ENCODE measurements around the gene AGFG2. TPM values are rescaled to one million over a fixed set of nuclear protein-coding genes. Genes with fewer than 3 reads are reported as not detected.
A peak's percentile ranks its signal among the peaks of the same experiment; 100 is the strongest.

Gene AGFG2
- total and polyA plus RNA-seq, 2 of the 13 experiments (the other 11 are each of a cell fraction or from before 2014, with no cell fraction given), result 125 to 132 TPM

- TF ChIP-seq ZNF292 (CRISPR knock-in tag; IDR thresholded peaks at IDR 0.05; ENCODE audit: borderline replicate concordance, low read depth), result 0 out of 2 replicates have a peak, but pooled peaks have one; percentile 12
- TF ChIP-seq JUN (CRISPR knock-in tag; IDR thresholded peaks at IDR 0.05), result peak; percentile 75; the same call in 1 of the 2 replicates
- TF ChIP-seq TRIM24 (CRISPR knock-in tag; IDR thresholded peaks at IDR 0.05), result 0 out of 2 replicates have a peak, but pooled peaks have one; percentile 32
- TF ChIP-seq POLR2AphosphoS2 (IDR thresholded peaks at IDR 0.05; ENCODE audit: low read depth, low read length), result 0 out of 2 replicates have a peak, but pooled peaks have one; percentile 71
- peak; percentile 81; the same call in 1 of the 2 replicates for TF ChIP-seq ZBED4 (CRISPR knock-in tag; IDR thresholded peaks at IDR 0.05; ENCODE audit: borderline replicate concordance)
- TF ChIP-seq RBFOX2 (IDR thresholded peaks at IDR 0.05; ENCODE audit: low read depth, low read length), result peak; percentile 54; the same call in 1 of the 2 replicates
- peak; percentile 41; the same call in 1 of the 2 replicates for TF ChIP-seq ZMAT3 (CRISPR knock-in tag; conservative IDR thresholded peaks at IDR 0.05)
- TF ChIP-seq MXI1 (IDR thresholded peaks at IDR 0.05; ENCODE audit: borderline replicate concordance, low read depth, low read length), result 0 out of 3 replicates have a peak, but pooled peaks have one; percentile 16
- peak; percentile 80; the same call in 1 of the 2 replicates for TF ChIP-seq ZNF766 (CRISPR knock-in tag; IDR thresholded peaks at IDR 0.05; ENCODE audit: borderline replicate concordance)
- TF ChIP-seq ZNF441 (CRISPR knock-in tag; IDR thresholded peaks at IDR 0.05; ENCODE audit: borderline replicate concordance), result 0 out of 2 replicates have a peak, but pooled peaks have one; percentile 5
- TF ChIP-seq ZC3H4 (CRISPR knock-in tag; IDR thresholded peaks at IDR 0.05; ENCODE audit: borderline replicate concordance), result 0 out of 2 replicates have a peak, but pooled peaks have one; percentile 61
- peak; percentile 79; the same call in 1 of the 2 replicates for TF ChIP-seq ZNF362 (CRISPR knock-in tag; IDR thresholded peaks at IDR 0.05; ENCODE audit: borderline replicate concordance)
- peak; percentile 23; the same call in 1 of the 2 replicates for TF ChIP-seq HNF1B (CRISPR knock-in tag; IDR thresholded peaks at IDR 0.05)
- 0 out of 2 replicates have a peak, but pooled peaks have one; percentile 17 for TF ChIP-seq ZNF574 (CRISPR knock-in tag; IDR thresholded peaks at IDR 0.05)
- peak; percentile 75 for TF ChIP-seq CAMTA2 (CRISPR knock-in tag; IDR thresholded peaks at IDR 0.05; ENCODE audit: borderline replicate concordance)
Observed at GRCh38 chr7:100570954-100571828, 32.2 kb downstream of the AGFG2 start (continued).
